Astrocyte of the spinal cord (primary cell): ENCODE results near the gene SLC38A9.
A peak's percentile ranks its signal among the peaks of the same experiment; 100 is the strongest.
"Not testable (repeated sequence)": the region's sequence is repeated elsewhere in the genome, so short reads cannot be mapped to it uniquely, and the experiment has no call there.

ENCODE experiments used
- DNase-seq: peaks from one replicate; pipeline ENCODE4 v3.0.0; 2011; ENCODE audit warnings: low read depth, low spot score
- H3K4me3 ChIP-seq: 2 replicates; pipeline ENCODE4 v1.5.1; 2011; ENCODE audit warnings: low read depth, mild to moderate bottlenecking, low read length, moderate library complexity
- CTCF ChIP-seq: IDR thresholded peaks from 2 replicates; pipeline ENCODE4 v1.5.1; 2012; ENCODE audit warnings: low read depth, mild to moderate bottlenecking, low read length, inconsistent platforms
- in situ Hi-C: cut with HindIII; loops from 2 replicates; pipeline ENCODE4 v1.10.0; 2017; ENCODE audit warnings: low sequenced_read_pairs

SLC38A9 gene

GRCh38 chr5:55712023-55712859, at the start of gene SLC38A9:
TSS of gene SLC38A9 (minus strand) at chr5:55712324. CDS start at chr5:55697958, 14,366 bp downstream.
- in situ Hi-C loops: no loop called here
- peak; percentile 92 for DNase-seq
- TF ChIP-seq CTCF: no peak
- H3K4me3 ChIP-seq: peak within 1 kb of the TSS; percentile 79

- DNase-seq, H3K4me3 ChIP-seq, in situ Hi-C loops: not testable (repeated sequence)
These were observed 49.6 kb upstream of the SLC38A9 start for GRCh38 chr5:55761721-55762120.

GRCh38 chr5:55758714-55759113, 46.6 kb upstream of the SLC38A9 start:
- no peak overlapping the region for H3K4me3 ChIP-seq
- in situ Hi-C loops: no loop called here
- no peak for TF ChIP-seq CTCF
- DNase-seq: no peak

GRCh38 chr5:55758231-55758630, 46.1 kb upstream of the SLC38A9 start:
- no peak overlapping the region for H3K4me3 ChIP-seq
- DNase-seq: no peak
- TF ChIP-seq CTCF: no peak
- in situ Hi-C loops: no loop called here

GRCh38 chr5:55750499-55750898, 38.4 kb upstream of the SLC38A9 start:
- TF ChIP-seq CTCF: no peak
- in situ Hi-C loops: no loop called here
- no peak for DNase-seq
- no peak overlapping the region for H3K4me3 ChIP-seq

GRCh38 chr5:55750063-55750462, 37.9 kb upstream of the SLC38A9 start:
- DNase-seq: no peak
- no peak overlapping the region for H3K4me3 ChIP-seq
- in situ Hi-C loops: no loop called here
- TF ChIP-seq CTCF: no peak

- no peak for DNase-seq
- H3K4me3 ChIP-seq: no peak overlapping the region
- TF ChIP-seq CTCF: no peak
- in situ Hi-C loops: no loop called here
These were observed 37.3 kb upstream of the SLC38A9 start for GRCh38 chr5:55749387-55749786.
